Panc1 (cell line): ENCODE results near the gene UBE2E1. TPM values are rescaled to one million over a fixed set of nuclear protein-coding genes. Genes with fewer than 3 reads are reported as not detected.
A peak's percentile ranks its signal among the peaks of the same experiment; 100 is the strongest.

Experiments
- ATAC-seq: fragments of 200-7000 bp; cut with Tn5 transposase; 2 replicates; pipeline ENCODE4 v1.9.1; 2020; ENCODE audit warnings: mild to moderate bottlenecking, moderate library complexity
- BruUV-seq: library from RNA; stranded (reverse); fragments of 400-500 nt; replicated peaks from 2 replicates; lab custom pipeline; 2021; lab: Mats Ljungman, UMichigan
- CTCF ChIA-PET: fragments of 300-600 bp; sonication (Branson Sonifier 250); formaldehyde crosslinking; loops from one replicate; lab custom pipeline; 2022; ENCODE audit warnings: antibody characterized with exemption; lab: Charles Lee
- POLR2A ChIA-PET: fragments of 300-600 bp; sonication (Branson Sonifier 250); formaldehyde crosslinking; loops from one replicate; lab custom pipeline; 2022; ENCODE audit warnings: antibody characterized with exemption; lab: Charles Lee
- DNase-seq: peaks from one replicate; pipeline ENCODE4 v3.0.0-alpha.2; 2010; ENCODE audit warnings: low read depth, low spot score
- H3K27ac ChIP-seq: 2 replicates; pipeline ENCODE4 v1.5.1; 2011; ENCODE audit warnings: mild to moderate bottlenecking, low read length, inconsistent platforms
- H3K27me3 ChIP-seq: fragments of 200-500 bp; sonication (Bioruptor generic); 2 replicates; pipeline ENCODE4 v1.6.0; 2014; ENCODE audit warnings: low read length, inconsistent platforms; ENCODE audit not compliant: control insufficient read depth, insufficient read depth
- H3K36me3 ChIP-seq: fragments of 200-500 bp; sonication (Bioruptor generic); 2 replicates; pipeline ENCODE4 v1.5.1; 2014; ENCODE audit warnings: inconsistent platforms, mild to moderate bottlenecking, low read length, moderate library complexity; ENCODE audit not compliant: control insufficient read depth, insufficient read depth
- H3K4me1 ChIP-seq: 2 replicates; pipeline ENCODE4 v1.5.1; 2011; ENCODE audit warnings: inconsistent platforms, mild to moderate bottlenecking, low read length, moderate library complexity; ENCODE audit not compliant: control insufficient read depth, insufficient read depth
- H3K4me3 ChIP-seq, 2 experiments: 2 replicates each; pipeline ENCODE4 v1.5.1; 2011 to 2012; ENCODE audit warnings: low read depth in 2 of 2, low read length in 2 of 2, mild to moderate bottlenecking in 2 of 2, inconsistent platforms in 1 of 2, moderate library complexity in 1 of 2
- H3K9me3 ChIP-seq: fragments of 200-500 bp; sonication (Bioruptor generic); 2 replicates; pipeline ENCODE4 v1.5.1; 2014; ENCODE audit warnings: low read depth, mild to moderate bottlenecking, inconsistent platforms, low read length, moderate library complexity; ENCODE audit not compliant: control insufficient read depth, insufficient read depth
- POLR2AphosphoS5 ChIP-seq: IDR thresholded peaks from 2 replicates; pipeline ENCODE4 v1.6.1; 2012; ENCODE audit warnings: mild to moderate bottlenecking, low read depth, low read length, moderate library complexity
- SIN3A ChIP-seq: IDR thresholded peaks from 2 replicates; pipeline ENCODE4 v1.6.1; 2012; ENCODE audit warnings: low read depth, mild to moderate bottlenecking, low read length, moderate library complexity, borderline replicate concordance; ENCODE audit not compliant: insufficient read depth
- TCF7L2 ChIP-seq: IDR thresholded peaks from 2 replicates; pipeline ENCODE4 v1.6.1; 2011; ENCODE audit warnings: mild to moderate bottlenecking, low read depth, low read length, inconsistent platforms
- in situ Hi-C: cut with HindIII; loops from 2 replicates; pipeline ENCODE4 v1.10.0; 2016; ENCODE audit warnings: low sequenced_read_pairs, low pct_unique_long_range_greater_than_20kb
- intact Hi-C: fragments of 100-400 bp; cut with micrococcal nuclease; formaldehyde crosslinking; loops from one replicate; pipeline ENCODE4 v1.10.0; 2022; ENCODE audit not compliant: unreplicated experiment
- total RNA-seq: library from RNA; stranded (reverse); gene quantifications from one replicate; pipeline ENCODE4 v1.2.1, GENCODE V29; 2021; ENCODE audit not compliant: unreplicated experiment
- TF ChIP-seq, protein P1 (sequence below): fragments of 450-650 bp; IDR thresholded peaks from 2 replicates; pipeline ENCODE4 v1.5.1; 2017; ENCODE audit warnings: mild to moderate bottlenecking
- TF ChIP-seq, protein P2 (sequence below), 2 experiments: IDR thresholded peaks; 2 replicates each; pipeline ENCODE4 v1.6.1; 2011 to 2012; ENCODE audit warnings: low read depth in 2 of 2, control low read depth in 1 of 2, low read length in 1 of 2, mild to moderate bottlenecking in 1 of 2, moderate library complexity in 1 of 2; ENCODE audit not compliant: insufficient read depth in 1 of 2

Gene UBE2E1
- total RNA-seq, 1 experiment from 2014 or later = 127 TPM

DNA sequence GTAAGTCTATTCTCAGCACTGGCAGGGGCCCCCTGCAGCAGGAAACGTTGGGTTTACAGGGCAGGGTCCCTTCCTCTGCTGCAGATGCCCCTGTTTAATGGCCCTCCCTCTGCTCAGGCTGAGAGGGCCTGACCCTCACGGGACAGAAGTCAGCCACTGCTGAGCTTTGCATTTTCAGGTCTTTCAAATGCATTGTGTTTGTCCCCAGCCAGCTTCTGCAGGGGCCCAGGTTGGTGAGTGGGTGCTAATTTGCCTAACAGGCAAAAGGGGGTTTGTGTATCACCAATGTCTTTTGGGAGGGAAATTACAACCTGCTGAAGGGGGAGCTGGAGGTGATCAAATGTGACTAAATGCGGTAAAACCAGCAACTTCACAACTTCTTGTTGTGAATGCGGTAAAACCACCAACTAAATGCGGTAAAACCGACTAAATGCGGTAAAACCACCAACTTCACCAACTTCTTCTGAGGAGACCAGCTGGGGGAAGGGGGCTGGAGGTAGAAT, 44.8 kb upstream of the UBE2E1 start:
- Histone ChIP-seq H3K9me3 (no peaks in the 10 kb centered on the region), H3K4me3 (no peak overlapping the region), H3K27ac (peak overlapping the region; percentile 4; the same call in 1 of the 2 replicates), H3K27me3 (no peaks in the 10 kb centered on the region), H3K4me1 (no peaks in the 10 kb centered on the region), H3K36me3 (no peaks in the 10 kb centered on the region)
- ChIA-PET CTCF (interaction anchor here (0.7 kb wide), 1 partner anchor 202 kb away, joined by 3 read pairs; no protein-coding TSS in a partner anchor), POLR2A (interaction anchor here (0.6 kb wide), 1 partner anchor 231 kb away, joined by 3 read pairs; no protein-coding TSS in a partner anchor)
- BruUV-seq = no TSS peak
- ATAC-seq = no peak
- no peak for DNase-seq
- TF ChIP-seq, protein P1, sequence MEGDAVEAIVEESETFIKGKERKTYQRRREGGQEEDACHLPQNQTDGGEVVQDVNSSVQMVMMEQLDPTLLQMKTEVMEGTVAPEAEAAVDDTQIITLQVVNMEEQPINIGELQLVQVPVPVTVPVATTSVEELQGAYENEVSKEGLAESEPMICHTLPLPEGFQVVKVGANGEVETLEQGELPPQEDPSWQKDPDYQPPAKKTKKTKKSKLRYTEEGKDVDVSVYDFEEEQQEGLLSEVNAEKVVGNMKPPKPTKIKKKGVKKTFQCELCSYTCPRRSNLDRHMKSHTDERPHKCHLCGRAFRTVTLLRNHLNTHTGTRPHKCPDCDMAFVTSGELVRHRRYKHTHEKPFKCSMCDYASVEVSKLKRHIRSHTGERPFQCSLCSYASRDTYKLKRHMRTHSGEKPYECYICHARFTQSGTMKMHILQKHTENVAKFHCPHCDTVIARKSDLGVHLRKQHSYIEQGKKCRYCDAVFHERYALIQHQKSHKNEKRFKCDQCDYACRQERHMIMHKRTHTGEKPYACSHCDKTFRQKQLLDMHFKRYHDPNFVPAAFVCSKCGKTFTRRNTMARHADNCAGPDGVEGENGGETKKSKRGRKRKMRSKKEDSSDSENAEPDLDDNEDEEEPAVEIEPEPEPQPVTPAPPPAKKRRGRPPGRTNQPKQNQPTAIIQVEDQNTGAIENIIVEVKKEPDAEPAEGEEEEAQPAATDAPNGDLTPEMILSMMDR = no peak
- TF ChIP-seq SIN3A = no peak
- TF ChIP-seq TCF7L2 = no peak
- TF ChIP-seq, protein P2, sequence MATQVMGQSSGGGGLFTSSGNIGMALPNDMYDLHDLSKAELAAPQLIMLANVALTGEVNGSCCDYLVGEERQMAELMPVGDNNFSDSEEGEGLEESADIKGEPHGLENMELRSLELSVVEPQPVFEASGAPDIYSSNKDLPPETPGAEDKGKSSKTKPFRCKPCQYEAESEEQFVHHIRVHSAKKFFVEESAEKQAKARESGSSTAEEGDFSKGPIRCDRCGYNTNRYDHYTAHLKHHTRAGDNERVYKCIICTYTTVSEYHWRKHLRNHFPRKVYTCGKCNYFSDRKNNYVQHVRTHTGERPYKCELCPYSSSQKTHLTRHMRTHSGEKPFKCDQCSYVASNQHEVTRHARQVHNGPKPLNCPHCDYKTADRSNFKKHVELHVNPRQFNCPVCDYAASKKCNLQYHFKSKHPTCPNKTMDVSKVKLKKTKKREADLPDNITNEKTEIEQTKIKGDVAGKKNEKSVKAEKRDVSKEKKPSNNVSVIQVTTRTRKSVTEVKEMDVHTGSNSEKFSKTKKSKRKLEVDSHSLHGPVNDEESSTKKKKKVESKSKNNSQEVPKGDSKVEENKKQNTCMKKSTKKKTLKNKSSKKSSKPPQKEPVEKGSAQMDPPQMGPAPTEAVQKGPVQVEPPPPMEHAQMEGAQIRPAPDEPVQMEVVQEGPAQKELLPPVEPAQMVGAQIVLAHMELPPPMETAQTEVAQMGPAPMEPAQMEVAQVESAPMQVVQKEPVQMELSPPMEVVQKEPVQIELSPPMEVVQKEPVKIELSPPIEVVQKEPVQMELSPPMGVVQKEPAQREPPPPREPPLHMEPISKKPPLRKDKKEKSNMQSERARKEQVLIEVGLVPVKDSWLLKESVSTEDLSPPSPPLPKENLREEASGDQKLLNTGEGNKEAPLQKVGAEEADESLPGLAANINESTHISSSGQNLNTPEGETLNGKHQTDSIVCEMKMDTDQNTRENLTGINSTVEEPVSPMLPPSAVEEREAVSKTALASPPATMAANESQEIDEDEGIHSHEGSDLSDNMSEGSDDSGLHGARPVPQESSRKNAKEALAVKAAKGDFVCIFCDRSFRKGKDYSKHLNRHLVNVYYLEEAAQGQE (IDR thresholded peaks at IDR 0.05; ENCODE audit: insufficient read depth in 1 of 2, low read depth in 2 of 2, low read length in 1 of 2) = no peak
- no peak for TF ChIP-seq POLR2AphosphoS5
- in situ Hi-C loops (no loop called here), intact Hi-C loops (no loop called here)

GRCh38 chr3:23761440-23761896, 44.3 kb upstream of the UBE2E1 start:
- Histone ChIP-seq H3K27ac (peak overlapping the region; percentile 4; the same call in 1 of the 2 replicates), H3K4me1 (no peaks in the 10 kb centered on the region), H3K36me3 (no peaks in the 10 kb centered on the region), H3K9me3 (no peaks in the 10 kb centered on the region), H3K27me3 (no peaks in the 10 kb centered on the region), H3K4me3 (no peak overlapping the region)
- ATAC-seq (0 out of 2 replicates have a peak, but pooled peaks have one; percentile 48), DNase-seq (no peak)
- no TSS peak for BruUV-seq
- TF ChIP-seq POLR2AphosphoS5 (no peak), SIN3A (no peak)
- TF ChIP-seq, protein P2 (IDR thresholded peaks at IDR 0.05; ENCODE audit: insufficient read depth in 1 of 2, low read depth in 2 of 2, low read length in 1 of 2) = no peak
- TF ChIP-seq, protein P1 = peak; percentile 44
- in situ Hi-C loops (no loop called here), intact Hi-C loops (no loop called here)
- CTCF ChIA-PET = interaction anchor here (0.7 kb wide), 1 partner anchor 201 kb away, joined by 3 read pairs; no protein-coding TSS in a partner anchor
- POLR2A ChIA-PET = interaction anchor here (0.6 kb wide), 1 partner anchor 232 kb away, joined by 3 read pairs; no protein-coding TSS in a partner anchor
